Measurements from ENCODE around the gene KRTAP10-11. TPM values are rescaled to one million over a fixed set of nuclear protein-coding genes. Genes with fewer than 3 reads are reported as not detected.

Gene KRTAP10-11
- total and polyA plus RNA-seq, 10 donors, result not detected

DNA sequence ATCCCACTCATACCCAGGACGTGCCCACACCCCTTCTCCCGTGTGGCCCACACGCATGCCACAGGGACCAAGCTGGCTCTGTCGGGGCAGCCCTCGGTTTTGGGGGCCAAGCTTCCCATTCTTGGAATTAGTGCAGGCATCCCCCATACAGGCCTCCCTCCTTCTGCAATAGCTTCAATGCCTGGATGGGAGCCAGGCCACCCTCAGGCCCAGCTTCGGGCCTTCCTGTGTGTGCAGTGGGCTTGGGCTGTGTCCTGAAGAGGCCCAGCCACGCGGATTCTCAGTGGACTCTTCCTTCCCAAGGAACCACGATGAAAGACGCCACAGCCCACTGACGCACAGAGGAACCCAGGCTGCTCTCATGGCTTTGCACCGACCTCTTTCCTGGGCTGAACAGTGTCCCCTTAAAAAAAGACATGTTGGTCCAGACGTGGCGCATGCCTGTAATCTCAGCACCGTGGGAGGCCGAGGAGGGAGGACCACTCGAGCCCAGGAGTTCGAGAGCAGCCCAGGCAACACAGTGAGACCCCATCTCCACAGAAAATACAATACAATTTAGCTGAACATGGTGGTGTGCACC is 3.4 kb downstream of the KRTAP10-11 start:
- intact Hi-C loops (cut with DNase I; ENCODE audit: low total_unique reads), result no loop called here
- WGBS, 5 donors, result 83 to 90% (median 88%) methylated on average over 14 to 18 of the region's 18 CpGs

DNA sequence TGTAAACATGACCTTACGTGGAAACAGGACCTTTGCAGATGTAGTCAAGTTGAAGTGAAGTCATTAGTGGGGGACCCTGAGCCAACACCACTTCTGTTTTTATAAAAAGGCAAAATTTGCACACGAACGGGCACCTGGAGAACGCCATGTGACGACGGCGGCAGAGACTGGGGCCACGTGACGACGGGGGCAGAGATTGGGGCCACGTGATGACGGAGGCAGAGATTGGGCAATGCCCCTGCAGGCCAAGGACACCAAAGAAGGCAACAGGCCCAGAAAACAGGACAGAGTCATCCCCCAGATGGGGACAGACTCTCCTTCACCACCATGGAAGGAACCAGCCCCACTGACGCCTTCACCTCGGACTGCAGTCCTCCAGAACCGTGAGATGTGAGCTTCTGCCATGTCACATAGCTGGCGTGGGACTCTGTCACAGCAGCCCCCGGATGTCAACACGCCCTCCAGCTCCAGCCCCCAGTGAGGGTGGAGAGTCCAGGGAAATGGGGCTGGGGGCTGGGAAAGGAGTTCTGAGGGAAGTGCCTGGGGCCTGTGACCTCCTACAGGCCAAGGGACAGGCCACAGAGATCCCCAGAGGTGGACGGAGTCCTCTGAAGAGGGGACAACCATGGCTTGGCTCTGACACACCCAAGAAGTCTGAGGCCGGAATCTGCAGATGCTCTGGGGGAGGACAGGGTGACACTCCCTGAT is 4.2 kb downstream of the KRTAP10-11 start:
- WGBS, 5 donors, result 88 to 93% (median 91%) methylated on average over 20 of the region's 20 CpGs
- Histone ChIP-seq H3K9me3 (peaks cover 0 to 5% (median 3%) of the 10 kb centered on the region in 8 donors), H3K36me3 (no peaks in the 10 kb centered on the region), H3K4me1 (no peaks in the 10 kb centered on the region), H3K27ac (no peak overlapping the region), H3K4me3 (no peak overlapping the region), H3K27me3 (replicated peaks in 1 of 7) (peaks cover 0 to 35% (median 0%) of the 10 kb centered on the region in 7 donors)
- intact Hi-C loops (cut with DNase I; ENCODE audit: low total_unique reads), result no loop called here
- DNase-seq, result no peak
- TF ChIP-seq, protein P1, sequence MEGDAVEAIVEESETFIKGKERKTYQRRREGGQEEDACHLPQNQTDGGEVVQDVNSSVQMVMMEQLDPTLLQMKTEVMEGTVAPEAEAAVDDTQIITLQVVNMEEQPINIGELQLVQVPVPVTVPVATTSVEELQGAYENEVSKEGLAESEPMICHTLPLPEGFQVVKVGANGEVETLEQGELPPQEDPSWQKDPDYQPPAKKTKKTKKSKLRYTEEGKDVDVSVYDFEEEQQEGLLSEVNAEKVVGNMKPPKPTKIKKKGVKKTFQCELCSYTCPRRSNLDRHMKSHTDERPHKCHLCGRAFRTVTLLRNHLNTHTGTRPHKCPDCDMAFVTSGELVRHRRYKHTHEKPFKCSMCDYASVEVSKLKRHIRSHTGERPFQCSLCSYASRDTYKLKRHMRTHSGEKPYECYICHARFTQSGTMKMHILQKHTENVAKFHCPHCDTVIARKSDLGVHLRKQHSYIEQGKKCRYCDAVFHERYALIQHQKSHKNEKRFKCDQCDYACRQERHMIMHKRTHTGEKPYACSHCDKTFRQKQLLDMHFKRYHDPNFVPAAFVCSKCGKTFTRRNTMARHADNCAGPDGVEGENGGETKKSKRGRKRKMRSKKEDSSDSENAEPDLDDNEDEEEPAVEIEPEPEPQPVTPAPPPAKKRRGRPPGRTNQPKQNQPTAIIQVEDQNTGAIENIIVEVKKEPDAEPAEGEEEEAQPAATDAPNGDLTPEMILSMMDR (IDR thresholded peaks at IDR 0.05 in 8 of 11, conservative IDR thresholded peaks at IDR 0.05 in 3 of 11), result no peak
- TF ChIP-seq POLR2AphosphoS5 (IDR thresholded peaks at IDR 0.05), result no peak

More for the DNA sequence above, 3.4 kb downstream of the KRTAP10-11 start:
- Histone ChIP-seq H3K27me3 (replicated peaks in 1 of 7) (peaks cover 0 to 35% (median 0%) of the 10 kb centered on the region in 7 donors), H3K9me3 (peaks cover 0 to 12% (median 11%) of the 10 kb centered on the region in 8 donors), H3K4me1 (no peaks in the 10 kb centered on the region), H3K27ac (no peak overlapping the region), H3K4me3 (no peak overlapping the region), H3K36me3 (no peaks in the 10 kb centered on the region)
- DNase-seq, result no peak
- TF ChIP-seq POLR2AphosphoS5 (IDR thresholded peaks at IDR 0.05) (no peak), POLR2A (IDR thresholded peaks at IDR 0.05) (no peak)
- TF ChIP-seq, protein P1 (IDR thresholded peaks at IDR 0.05 in 8 of 11, conservative IDR thresholded peaks at IDR 0.05 in 3 of 11), result no peak

DNA sequence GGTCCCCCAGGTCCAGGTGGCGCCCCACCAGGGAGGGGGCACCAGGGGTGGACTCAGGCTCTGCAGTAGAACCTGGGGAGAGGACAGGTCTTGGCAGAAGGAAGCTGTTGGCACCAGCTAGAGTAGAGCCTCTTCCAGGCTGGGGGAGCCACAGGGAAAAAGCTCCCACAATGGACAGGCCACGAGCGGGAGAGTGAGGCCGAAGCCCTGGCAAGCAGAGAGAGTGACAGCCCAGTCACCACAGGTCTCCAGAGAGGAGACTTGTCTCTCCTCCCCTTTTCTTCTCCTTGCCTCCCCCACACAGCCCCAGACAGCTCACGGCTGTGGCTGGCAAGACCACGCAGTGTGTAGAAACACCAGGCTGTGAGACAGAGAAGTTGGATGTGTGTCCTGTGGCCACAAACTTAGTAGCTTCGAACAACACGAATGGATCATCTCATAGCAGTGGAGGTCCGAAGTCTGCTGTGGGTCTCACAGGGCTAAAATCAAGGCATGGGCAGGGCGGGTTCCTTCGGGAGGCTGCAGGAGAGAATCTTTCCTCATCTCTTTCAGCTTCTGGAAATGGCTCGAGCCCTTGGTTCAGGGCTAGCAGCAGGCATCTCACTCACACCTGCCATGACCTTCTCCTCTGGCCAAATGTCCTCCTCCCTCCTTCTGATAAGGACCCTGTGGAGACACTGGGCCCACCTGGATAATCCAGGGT is 4.9 kb downstream of the KRTAP10-11 start:
- H3K27me3 ChIP-seq (replicated peaks in 1 of 7), result peaks cover 0 to 35% (median 0%) of the 10 kb centered on the region in 7 donors
- no peaks in the 10 kb centered on the region for H3K4me1 ChIP-seq
- H3K36me3 ChIP-seq, result no peaks in the 10 kb centered on the region
- H3K9me3 ChIP-seq, result peaks cover 0 to 8% (median 5%) of the 10 kb centered on the region in 8 donors
- DNase-seq, result no peak
- 84 to 91% (median 90%) methylated on average over 12 of the region's 12 CpGs for WGBS, 5 donors
- intact Hi-C loops (cut with DNase I; ENCODE audit: low total_unique reads), result no loop called here
- TF ChIP-seq, protein P1 (IDR thresholded peaks at IDR 0.05 in 8 of 11, conservative IDR thresholded peaks at IDR 0.05 in 3 of 11), result no peak
- TF ChIP-seq POLR2AphosphoS5 (IDR thresholded peaks at IDR 0.05), result no peak
- no peak for TF ChIP-seq POLR2A (IDR thresholded peaks at IDR 0.05)
- H3K4me3 ChIP-seq, result no peak overlapping the region
- no peak overlapping the region for H3K27ac ChIP-seq

DNA sequence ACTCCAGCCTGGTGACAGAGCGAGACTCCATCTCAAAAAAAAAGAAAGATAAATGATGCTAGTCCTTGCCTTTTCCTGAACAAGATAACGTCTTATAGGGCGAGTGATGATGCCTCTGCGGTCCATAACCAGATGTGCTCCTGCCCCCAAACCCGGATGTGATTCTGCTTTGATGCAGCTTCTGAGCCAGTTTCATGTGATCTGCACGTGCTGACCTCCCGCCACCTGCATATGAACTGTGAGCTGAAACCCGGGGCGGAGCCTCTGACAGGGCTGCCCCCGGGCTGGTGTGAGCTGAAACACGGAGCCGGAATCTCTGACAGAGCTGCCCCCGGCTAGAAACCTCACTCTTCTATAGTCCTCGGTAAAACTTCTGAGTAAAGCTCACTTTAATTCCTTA is 6.9 kb downstream of the KRTAP10-11 start:
- intact Hi-C loops (cut with DNase I; ENCODE audit: low total_unique reads), result no loop called here
- TF ChIP-seq, protein P1 (IDR thresholded peaks at IDR 0.05 in 8 of 11, conservative IDR thresholded peaks at IDR 0.05 in 3 of 11), result no peak
- TF ChIP-seq POLR2AphosphoS5 (IDR thresholded peaks at IDR 0.05) (no peak), POLR2A (IDR thresholded peaks at IDR 0.05) (no peak)
- no peak for DNase-seq

More for the DNA sequence above, 6.9 kb downstream of the KRTAP10-11 start:
- 70 to 80% (median 74%) methylated on average over 14 of the region's 14 CpGs for WGBS, 5 donors
- no peak overlapping the region for H3K27ac ChIP-seq
- H3K4me1 ChIP-seq, result peaks cover 0 to 12% (median 1%) of the 10 kb centered on the region in 6 donors
- H3K4me3 ChIP-seq, result no peak overlapping the region
- H3K36me3 ChIP-seq, result no peaks in the 10 kb centered on the region
- H3K9me3 ChIP-seq, result peaks cover 0 to 23% (median 14%) of the 10 kb centered on the region in 8 donors
- H3K27me3 ChIP-seq (replicated peaks in 1 of 7), result peaks cover 0 to 24% (median 0%) of the 10 kb centered on the region in 7 donors

Data from spleen (tissue), 11 donors.